Stimulated activated CD4-positive, alpha-beta T cell treated with anti-CD3 and anti-CD28 coated beads, TNF-alpha, amount 100 ng/mL, for 1 hour (primary cell): ENCODE data around the gene ALDH1A3.

Experiments
- DNase-seq, 3 donors: peaks; one replicate each; pipeline ENCODE4 v3.0.0-alpha.2; 2020; ENCODE audit warnings: low read depth in 3 of 3, low spot score in 1 of 3

ALDH1A3 gene

GRCh38 chr15:100948430-100948762, 68.8 kb downstream of the ALDH1A3 start:
- DNase-seq = no peak

GRCh38 chr15:100949691-100950090, 70.1 kb downstream of the ALDH1A3 start:
- no peak for DNase-seq

- DNase-seq = no peak
These were observed 72.3 kb downstream of the ALDH1A3 start for GRCh38 chr15:100951965-100952364.

- no peak for DNase-seq
These were observed 72.9 kb downstream of the ALDH1A3 start for GRCh38 chr15:100952566-100952965.

GRCh38 chr15:100958326-100959065, 78.9 kb downstream of the ALDH1A3 start:
- DNase-seq = no peak

- DNase-seq = no peak
These were observed 79.7 kb downstream of the ALDH1A3 start for GRCh38 chr15:100959066-100960050.
